GM12801 (cell line): Measurements from ENCODE around the gene ASPN.

Experiments used
- CTCF ChIP-seq: IDR thresholded peaks from one replicate; pipeline ENCODE4 v1.5.1; 2011; ENCODE audit warnings: control low read depth; ENCODE audit not compliant: insufficient read length; ENCODE audit errors: extremely low read depth

ASPN gene

GRCh38 chr9:92494856-92495255, 12.6 kb upstream of the ASPN start:
- TF ChIP-seq CTCF: no peak

- TF ChIP-seq CTCF: no peak
Observed at GRCh38 chr9:92493749-92494387, 11.6 kb upstream of the ASPN start.

- TF ChIP-seq CTCF: no peak
Observed at GRCh38 chr9:92492781-92493401, 10.6 kb upstream of the ASPN start.

GRCh38 chr9:92488681-92489550, 6.6 kb upstream of the ASPN start:
- no peak for TF ChIP-seq CTCF

- no peak for TF ChIP-seq CTCF
Observed at GRCh38 chr9:92486371-92486770, 4.1 kb upstream of the ASPN start.

- TF ChIP-seq CTCF: no peak
Observed at GRCh38 chr9:92484563-92484962, 2.3 kb upstream of the ASPN start.
